ENCODE measurements around the gene TTLL11. TPM values are rescaled to one million over a fixed set of nuclear protein-coding genes. Genes with fewer than 3 reads are reported as not detected.

TTLL11 gene
- total RNA-seq, 1 donor, result 6.2 TPM

DNA sequence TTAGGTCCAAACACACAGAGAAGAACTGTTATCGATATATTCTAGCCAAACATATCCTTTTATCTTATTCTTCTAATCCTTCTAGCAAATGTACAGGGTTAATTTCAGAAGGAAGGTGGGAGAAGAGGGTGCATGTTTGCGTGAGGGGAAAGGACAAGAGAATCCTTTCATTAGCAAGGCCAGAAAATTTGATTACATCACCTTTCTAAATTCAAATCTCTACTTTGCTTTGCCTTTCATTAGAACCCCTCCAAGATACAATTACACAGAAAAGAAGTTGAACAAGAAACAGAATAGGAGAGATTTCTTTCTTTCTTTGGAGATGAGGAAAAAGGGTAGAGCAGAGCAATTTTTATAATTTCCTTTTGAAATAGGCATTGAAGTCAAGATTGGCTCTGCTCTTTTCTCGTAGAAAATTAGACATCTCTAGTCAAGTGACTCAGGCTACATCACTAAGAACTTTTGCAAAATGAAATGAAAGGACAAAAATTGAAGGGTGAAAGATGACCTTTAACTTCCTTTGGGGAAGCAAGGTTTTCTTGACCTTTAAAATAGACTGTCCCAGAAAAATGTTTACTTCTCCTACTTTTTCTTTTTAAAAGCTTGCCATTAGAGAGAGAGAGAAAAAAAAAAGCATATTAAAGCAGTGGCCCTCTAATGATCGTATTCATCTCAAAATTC lies 81.2 kb downstream of the TTLL11 start:
- H4K20me1 ChIP-seq (ENCODE audit: insufficient read depth, low read length), result peaks cover 2% of the 10 kb centered on the region
- no peaks in the 10 kb centered on the region for H3K9me3 ChIP-seq (ENCODE audit: low read depth, low read length)
- no peak overlapping the region for H3K27ac ChIP-seq (ENCODE audit: low read depth, low read length)
- no peak overlapping the region for H3K4me3 ChIP-seq (ENCODE audit: insufficient read depth, low read length)
- H2AFZ ChIP-seq (ENCODE audit: low read length), result no peak overlapping the region
- no peak for DNase-seq (ENCODE audit: insufficient read length, low spot score, missing footprints)
- H3K4me2 ChIP-seq (ENCODE audit: insufficient read depth, low read length), result no peak overlapping the region
- H3K36me3 ChIP-seq (ENCODE audit: insufficient read depth, low read length), result no peaks in the 10 kb centered on the region
- TF ChIP-seq, protein P1, sequence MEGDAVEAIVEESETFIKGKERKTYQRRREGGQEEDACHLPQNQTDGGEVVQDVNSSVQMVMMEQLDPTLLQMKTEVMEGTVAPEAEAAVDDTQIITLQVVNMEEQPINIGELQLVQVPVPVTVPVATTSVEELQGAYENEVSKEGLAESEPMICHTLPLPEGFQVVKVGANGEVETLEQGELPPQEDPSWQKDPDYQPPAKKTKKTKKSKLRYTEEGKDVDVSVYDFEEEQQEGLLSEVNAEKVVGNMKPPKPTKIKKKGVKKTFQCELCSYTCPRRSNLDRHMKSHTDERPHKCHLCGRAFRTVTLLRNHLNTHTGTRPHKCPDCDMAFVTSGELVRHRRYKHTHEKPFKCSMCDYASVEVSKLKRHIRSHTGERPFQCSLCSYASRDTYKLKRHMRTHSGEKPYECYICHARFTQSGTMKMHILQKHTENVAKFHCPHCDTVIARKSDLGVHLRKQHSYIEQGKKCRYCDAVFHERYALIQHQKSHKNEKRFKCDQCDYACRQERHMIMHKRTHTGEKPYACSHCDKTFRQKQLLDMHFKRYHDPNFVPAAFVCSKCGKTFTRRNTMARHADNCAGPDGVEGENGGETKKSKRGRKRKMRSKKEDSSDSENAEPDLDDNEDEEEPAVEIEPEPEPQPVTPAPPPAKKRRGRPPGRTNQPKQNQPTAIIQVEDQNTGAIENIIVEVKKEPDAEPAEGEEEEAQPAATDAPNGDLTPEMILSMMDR (IDR thresholded peaks at IDR 0.05; ENCODE audit: extremely low read depth, low read depth, low read length), result no peak
- no peaks in the 10 kb centered on the region for H3K79me2 ChIP-seq (ENCODE audit: insufficient read depth, low read length)
- H3K4me1 ChIP-seq (ENCODE audit: insufficient read depth, low read length), result no peaks in the 10 kb centered on the region
- H3K27me3 ChIP-seq (ENCODE audit: insufficient read depth, low read length), result no peaks in the 10 kb centered on the region

DNA sequence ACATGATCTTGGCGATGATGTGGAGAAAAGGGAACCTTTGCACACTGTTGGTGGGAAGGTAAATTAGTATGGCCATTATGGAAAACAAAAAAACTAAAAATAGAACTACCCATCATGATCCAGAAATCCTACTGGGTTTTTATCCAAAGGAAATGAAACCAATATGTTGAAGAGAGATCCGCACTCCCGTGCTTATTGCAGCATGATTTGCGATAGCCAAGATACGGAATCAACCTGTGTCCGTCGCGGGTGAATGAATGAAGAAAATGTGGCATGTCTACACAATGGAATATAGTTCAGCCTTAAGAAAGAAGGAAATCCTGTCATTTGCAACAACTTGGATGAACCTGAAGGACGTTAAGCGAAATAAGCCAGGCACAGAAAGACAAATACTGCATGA lies 84.5 kb downstream of the TTLL11 start:
- Histone ChIP-seq H3K27ac (ENCODE audit: low read depth, low read length) (no peak overlapping the region), H3K36me3 (ENCODE audit: insufficient read depth, low read length) (no peaks in the 10 kb centered on the region), H3K27me3 (ENCODE audit: insufficient read depth, low read length) (no peaks in the 10 kb centered on the region), H3K4me2 (ENCODE audit: insufficient read depth, low read length) (no peak overlapping the region), H4K20me1 (ENCODE audit: insufficient read depth, low read length) (peaks cover 2% of the 10 kb centered on the region), H3K4me1 (ENCODE audit: insufficient read depth, low read length) (no peaks in the 10 kb centered on the region), H3K79me2 (ENCODE audit: insufficient read depth, low read length) (no peaks in the 10 kb centered on the region), H3K9me3 (ENCODE audit: low read depth, low read length) (no peaks in the 10 kb centered on the region), H3K4me3 (ENCODE audit: insufficient read depth, low read length) (no peak overlapping the region), H2AFZ (ENCODE audit: low read length) (no peak overlapping the region)
- TF ChIP-seq, protein P1 (IDR thresholded peaks at IDR 0.05; ENCODE audit: extremely low read depth, low read depth, low read length), result no peak
- DNase-seq (ENCODE audit: insufficient read length, low spot score, missing footprints), result no peak

DNA sequence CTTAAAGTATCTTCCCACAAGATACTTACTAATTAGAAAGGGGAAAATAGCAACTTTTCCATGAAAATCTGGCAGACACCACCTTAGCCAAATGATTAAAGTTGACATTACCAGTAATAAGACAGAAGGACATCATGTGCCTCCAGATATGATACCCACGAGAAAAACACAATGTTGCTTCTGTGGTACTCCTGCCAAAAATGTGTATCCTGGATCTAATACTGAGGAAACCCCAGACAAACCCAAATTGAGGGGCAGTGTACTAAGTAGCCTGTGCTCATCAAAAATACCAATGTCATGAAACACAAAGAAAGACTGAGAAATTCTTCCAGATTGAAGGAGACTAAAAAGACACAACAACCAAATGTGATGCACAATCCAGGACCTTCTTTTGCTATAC lies 85.3 kb downstream of the TTLL11 start:
- Histone ChIP-seq H3K4me3 (ENCODE audit: insufficient read depth, low read length) (no peak overlapping the region), H3K9me3 (ENCODE audit: low read depth, low read length) (no peaks in the 10 kb centered on the region), H2AFZ (ENCODE audit: low read length) (no peak overlapping the region), H3K36me3 (ENCODE audit: insufficient read depth, low read length) (no peaks in the 10 kb centered on the region), H3K27me3 (ENCODE audit: insufficient read depth, low read length) (no peaks in the 10 kb centered on the region), H3K4me2 (ENCODE audit: insufficient read depth, low read length) (no peak overlapping the region), H3K4me1 (ENCODE audit: insufficient read depth, low read length) (no peaks in the 10 kb centered on the region), H4K20me1 (ENCODE audit: insufficient read depth, low read length) (peaks cover 1% of the 10 kb centered on the region), H3K79me2 (ENCODE audit: insufficient read depth, low read length) (no peaks in the 10 kb centered on the region), H3K27ac (ENCODE audit: low read depth, low read length) (no peak overlapping the region)
- no peak for DNase-seq (ENCODE audit: insufficient read length, low spot score, missing footprints)
- TF ChIP-seq, protein P1 (IDR thresholded peaks at IDR 0.05; ENCODE audit: extremely low read depth, low read depth, low read length), result no peak

DNA sequence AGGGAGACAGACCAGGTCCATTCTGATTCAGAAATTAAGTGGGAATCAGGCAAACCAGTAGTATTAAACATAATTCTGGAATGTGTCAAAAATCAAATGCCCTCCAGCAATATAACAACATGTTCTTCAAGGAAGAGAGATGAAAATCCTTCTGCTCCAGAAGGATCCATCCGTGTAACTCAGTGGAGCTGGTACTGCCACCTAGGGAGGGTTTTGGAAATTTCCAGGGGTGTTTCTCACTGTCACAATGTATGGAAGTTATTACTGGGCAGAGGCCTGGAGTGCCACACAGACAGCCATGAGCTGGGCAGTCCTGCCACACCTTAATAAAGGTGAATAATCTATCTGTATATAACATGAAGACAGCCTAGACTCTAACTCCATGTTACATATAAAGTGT lies 87.5 kb downstream of the TTLL11 start:
- DNase-seq (ENCODE audit: insufficient read length, low spot score, missing footprints), result no peak
- H3K4me1 ChIP-seq (ENCODE audit: insufficient read depth, low read length), result no peaks in the 10 kb centered on the region
- no peaks in the 10 kb centered on the region for H3K79me2 ChIP-seq (ENCODE audit: insufficient read depth, low read length)
- no peaks in the 10 kb centered on the region for H3K9me3 ChIP-seq (ENCODE audit: low read depth, low read length)
- no peak overlapping the region for H2AFZ ChIP-seq (ENCODE audit: low read length)
- H3K36me3 ChIP-seq (ENCODE audit: insufficient read depth, low read length), result no peaks in the 10 kb centered on the region
- no peak overlapping the region for H3K27ac ChIP-seq (ENCODE audit: low read depth, low read length)
- TF ChIP-seq, protein P1 (IDR thresholded peaks at IDR 0.05; ENCODE audit: extremely low read depth, low read depth, low read length), result peak; percentile 69
- no peak overlapping the region for H3K4me2 ChIP-seq (ENCODE audit: insufficient read depth, low read length)
- no peak overlapping the region for H3K4me3 ChIP-seq (ENCODE audit: insufficient read depth, low read length)
- no peaks in the 10 kb centered on the region for H3K27me3 ChIP-seq (ENCODE audit: insufficient read depth, low read length)
- peaks cover 4% of the 10 kb centered on the region for H4K20me1 ChIP-seq (ENCODE audit: insufficient read depth, low read length)
